GM21576 (cell line): Measurements from ENCODE around the gene NUP85.
"Not testable (repeated sequence)": the region's sequence is repeated elsewhere in the genome, so short reads cannot be mapped to it uniquely, and the experiment has no call there.

Experiments used
- ATAC-seq: cut with Tn5 transposase; IDR thresholded peaks from one replicate; pipeline ENCODE4 v1.9.1; 2021; ENCODE audit warnings: mild to moderate bottlenecking, moderate library complexity; ENCODE audit not compliant: unreplicated experiment

Gene NUP85

DNA sequence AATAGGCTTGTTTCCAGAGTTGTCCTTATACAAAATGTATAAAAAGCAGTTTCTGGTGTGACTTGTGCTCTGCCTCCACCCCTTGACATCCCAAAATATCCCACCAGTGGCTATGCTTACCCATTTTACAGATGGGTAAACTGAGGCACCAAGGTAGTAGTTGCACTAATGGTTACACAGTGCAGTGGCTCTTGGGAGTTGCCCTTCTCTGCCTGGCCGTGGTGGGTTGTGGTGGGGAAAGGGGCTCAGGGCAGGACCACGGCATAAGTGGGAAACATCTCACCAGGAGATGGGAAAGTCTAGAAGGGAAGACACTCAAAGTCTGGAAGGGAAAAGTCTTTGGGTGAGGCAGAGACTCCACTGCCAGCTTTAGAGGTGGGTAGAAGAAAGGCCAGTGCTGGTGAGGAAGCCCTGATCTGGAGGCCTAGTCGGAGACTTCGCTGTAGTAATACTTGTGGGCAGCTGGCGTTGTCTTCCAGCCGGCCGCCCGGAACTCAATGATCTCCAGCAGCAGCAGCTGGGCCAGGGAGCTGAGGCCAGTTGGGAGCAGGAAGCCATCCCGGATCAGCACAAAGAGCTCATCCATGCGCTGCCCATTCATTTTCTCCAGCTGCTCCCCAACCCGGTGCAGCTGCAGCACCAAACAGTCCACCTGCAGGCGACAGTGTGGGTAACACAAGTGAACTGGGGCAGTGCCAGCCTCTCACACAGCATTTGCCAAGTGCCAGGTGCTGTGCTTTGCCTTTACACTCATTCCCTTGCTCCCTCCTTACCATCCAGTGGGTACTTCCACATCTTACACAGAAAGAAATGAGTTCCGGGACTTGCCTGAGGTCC, 61.1 kb downstream of the NUP85 start:
- no peak for ATAC-seq

DNA sequence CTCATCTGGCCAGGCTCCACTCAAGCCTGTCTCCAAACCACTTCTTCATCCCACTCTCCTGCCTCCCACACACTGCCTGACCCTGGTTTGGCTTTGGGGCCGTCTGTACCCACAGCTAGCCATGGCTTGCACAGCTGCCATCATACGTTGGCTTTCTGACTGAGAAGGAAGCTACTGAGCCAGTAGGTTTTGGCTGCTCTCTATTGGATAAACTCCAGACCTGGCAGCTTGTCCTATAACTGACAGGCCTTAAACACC, 61.6 kb downstream of the NUP85 start:
- no peak for ATAC-seq

DNA sequence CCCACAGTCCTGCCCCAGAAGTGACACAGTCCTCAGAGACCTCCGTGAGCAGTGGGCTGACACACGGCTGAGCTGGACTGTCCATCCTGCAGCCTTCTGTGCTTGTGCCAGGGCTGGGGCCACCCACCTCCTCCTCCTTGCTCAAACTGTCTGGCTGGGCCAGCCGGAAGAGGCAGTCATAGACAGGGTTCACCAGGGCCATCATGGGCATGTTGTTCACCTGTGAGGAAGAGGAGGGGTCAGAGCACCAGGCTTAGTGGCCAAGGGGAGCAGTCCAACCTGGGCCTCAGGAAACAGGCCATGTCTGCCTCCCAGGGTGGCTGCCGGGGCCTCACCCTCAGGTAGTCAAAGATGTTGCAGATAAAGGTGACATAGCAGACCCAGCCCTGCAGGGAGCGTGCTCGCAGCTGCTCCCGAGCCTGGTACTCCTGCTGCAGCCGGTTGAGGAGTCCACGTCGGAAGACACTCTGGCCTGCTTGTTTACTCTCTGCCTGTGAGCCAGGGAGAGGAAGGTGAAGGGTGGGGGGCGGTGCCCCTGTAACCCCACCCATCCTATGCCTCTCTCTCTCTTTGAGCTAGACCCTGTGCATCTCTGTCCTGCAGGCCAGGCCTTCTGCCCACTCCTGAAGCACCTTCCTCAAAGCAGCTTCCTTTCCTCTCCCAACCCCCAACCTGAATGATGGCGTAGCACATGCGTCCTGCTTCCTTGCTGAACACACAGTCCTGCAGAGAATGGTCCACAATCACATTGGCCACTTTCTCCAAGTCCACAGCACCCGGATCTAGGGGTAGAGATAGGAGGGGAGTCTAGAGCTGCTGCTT, 62.1 kb downstream of the NUP85 start:
- no peak for ATAC-seq

DNA sequence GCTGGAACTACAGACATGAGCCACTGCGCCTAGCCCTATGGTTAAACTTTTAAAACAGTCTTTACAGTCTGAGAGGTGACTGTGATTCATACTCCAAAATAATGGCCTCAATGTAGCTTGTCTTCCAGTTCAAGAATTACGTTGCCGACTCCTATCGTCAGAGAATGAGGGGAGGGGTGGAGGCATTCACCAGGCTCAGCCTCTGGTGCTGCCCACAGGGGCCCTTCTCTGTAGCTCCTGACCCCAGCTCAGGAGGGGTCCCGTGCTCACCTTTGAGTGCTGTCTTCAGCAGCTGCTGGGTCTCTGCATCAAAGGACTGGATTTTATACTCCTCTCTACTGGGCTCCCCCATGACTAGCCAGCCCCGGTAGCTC, 64.4 kb downstream of the NUP85 start:
- ATAC-seq: no peak

DNA sequence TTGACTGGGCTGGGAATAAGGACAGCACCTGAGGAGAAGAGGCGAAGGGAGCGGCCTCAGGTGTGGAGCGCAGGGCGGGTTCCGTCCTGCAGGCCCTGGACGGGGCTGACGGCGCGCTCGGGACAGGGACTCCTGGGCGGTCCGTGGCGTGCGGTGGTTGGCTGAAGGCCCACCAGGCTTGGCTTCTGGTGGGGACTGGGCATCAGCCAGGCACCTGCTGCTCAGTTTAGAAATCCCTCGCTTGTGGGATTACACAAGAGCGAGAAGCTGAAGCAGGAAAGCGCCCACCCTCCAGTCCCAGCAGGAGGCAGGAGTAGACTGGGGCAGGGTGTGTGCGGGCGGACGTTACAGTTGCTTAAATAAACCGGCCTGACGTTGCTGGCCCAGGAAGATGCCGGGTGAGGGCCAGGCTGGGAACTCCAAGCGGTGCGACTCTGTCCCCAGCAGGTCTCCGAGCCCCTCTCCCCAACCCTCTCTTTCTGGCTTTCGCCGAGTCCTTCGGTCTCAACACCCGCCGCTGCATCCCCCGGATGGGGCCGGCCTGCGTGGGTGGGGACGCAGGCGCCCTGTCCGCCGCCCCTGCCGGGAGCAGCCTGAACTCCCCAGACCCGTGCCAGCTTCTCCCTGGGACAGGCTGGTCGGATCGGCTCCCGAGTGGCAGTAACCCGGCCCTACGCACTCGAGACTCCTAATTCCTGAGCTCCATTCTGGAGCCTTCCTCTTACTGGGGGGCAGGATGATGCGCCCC, 64.9 kb downstream of the NUP85 start:
- peak; percentile 29 for ATAC-seq

DNA sequence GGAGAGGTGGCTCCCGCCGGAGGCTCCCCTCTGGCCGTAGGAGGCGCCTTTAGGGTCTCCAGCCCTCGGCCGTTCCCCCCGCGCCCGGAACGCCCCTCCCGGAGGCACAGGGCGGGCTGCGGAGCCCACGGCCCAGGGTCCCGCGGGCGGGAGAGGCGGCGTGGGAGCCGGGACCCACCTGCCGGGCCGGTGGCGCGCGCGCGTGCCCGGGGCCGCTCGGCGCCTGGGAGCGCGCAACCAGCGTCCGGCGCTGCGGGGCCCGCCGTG, 65.4 kb downstream of the NUP85 start, which contains the start of gene MIF4GD:
TSS of gene MIF4GD (minus strand) at position 266 of the 267 bp plus-strand sequence. CDS start 1,036 bp downstream, outside the sequence.
- ATAC-seq: no peak

DNA sequence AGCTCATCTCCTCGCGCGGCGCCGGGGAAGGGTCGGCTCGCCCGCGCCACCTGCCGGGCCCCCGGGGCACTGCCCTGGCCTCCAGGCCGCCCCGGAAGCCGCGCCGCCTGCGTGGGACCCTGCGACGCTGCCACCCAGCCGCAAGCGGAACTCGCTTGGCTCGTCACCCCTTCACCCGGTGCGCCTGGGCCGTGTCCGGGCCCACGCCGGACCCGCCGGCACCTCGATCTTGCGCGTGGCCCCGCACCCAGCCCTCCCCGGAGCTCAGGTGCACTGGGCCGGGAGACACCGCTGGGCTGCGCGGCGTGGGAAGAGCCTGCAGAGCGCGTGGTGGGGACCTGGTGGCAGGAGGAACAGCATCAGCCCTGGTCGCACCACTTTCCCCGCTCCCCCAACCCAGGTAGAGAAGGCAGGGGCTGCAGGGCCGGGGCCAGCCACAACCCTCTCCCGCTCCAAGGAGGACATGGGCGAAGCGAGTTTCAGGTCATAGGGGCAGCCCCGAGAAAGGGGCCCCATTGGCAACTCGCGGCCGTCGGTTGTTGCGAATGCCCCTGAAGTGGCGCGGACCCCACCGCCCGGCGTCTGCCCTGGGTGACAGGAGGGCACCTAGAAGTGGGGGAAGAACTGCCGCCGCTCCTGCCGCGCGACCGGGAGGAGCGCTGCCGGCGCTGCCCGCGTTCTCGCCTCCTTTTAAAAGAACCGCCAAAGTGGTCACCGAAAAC, 65.9 kb downstream of the NUP85 start:
- peak; percentile 58 for ATAC-seq

DNA sequence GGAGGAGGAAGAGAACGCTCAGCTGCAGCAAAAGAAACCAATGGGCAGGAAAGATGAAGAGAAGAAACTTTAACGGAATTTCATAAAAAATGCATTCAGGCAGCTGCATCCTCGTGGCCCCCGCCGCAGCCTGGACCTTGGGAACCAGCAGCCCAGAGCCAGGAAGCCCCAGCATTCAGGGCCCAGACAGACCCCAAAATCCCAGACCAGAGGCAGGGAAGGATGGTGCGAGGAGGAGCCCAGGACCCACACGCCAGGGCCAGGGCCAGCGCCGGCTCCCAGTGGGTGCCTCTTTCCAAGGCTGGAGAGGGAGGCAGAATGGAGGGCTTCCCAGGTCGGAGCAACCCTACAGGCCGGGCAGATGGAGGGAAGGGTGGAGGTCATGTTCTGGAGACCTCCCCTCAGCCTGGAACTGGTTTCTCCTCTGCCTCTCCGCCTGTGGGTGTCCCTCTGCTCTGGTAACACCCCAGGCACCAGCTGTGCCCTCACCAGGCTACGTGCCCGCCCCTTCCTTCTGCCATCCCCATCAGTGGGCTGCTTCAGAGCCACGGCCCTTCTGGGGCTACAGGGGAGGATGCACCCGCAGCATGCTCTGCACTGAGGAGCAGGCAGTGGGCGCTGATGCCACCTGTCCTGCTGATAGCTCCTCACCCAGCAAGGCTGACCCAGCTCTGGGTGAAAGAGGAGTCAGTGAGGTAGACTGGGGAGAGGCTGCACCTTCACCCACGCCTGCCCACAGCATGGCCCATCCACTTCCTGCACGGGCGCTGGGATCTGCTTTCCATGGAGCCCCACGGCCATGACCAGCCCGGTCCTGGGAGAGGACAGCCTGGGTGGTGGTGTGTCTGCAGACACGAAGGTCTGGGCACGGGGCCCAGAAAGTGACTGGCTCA, 66.7 kb downstream of the NUP85 start:
- ATAC-seq: no peak

DNA sequence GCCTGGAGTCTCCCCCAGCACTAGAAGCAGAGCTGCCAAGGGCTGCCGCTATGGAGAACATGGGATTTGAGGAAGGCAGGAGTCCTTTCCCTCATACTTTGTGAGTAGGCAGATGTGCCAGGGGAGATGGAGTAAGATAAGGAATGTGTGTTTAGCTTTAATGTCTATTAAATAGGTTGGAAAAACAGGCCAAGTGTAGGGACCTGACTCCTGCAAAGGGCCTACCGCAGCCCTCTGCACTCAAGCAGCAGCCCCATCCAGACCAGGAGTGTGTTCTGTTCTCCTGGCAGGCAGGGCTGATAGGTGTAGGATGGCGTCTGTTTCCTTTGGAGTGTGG, 67.3 kb downstream of the NUP85 start:
- ATAC-seq: no peak

DNA sequence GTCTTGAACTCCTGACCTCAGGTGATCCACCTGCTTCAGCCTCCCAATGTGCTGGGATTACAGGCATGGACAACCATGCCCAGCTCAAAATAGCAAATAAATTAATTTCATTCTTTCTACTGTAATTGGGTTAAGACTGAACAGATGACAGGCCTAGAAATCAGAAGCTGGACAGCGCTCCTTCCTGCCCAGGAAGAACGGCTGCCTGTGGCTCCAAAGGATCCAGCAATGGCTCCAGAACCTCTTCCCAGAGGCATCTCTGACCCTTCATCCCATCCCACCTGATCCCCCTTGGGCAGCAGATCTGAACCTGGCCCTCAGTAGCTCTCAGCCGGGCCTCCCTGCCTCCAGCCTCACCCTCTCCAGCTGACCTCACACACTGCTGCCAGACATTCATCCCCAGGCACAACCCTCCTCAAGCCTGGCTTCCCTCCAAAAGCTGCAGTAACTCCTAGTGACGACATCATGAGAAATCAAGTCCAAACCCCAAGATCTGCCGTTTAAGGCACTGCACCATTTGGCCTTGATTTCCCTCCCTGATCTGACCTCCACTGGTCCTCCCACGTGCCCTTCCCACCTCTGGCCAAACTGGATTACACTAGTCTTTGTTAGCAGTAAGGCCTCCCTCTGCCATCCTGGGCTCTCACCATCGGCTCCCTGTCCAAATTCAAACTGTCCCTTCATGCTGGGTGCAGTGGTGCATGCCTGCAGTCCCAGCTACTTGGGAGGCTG, 68.7 kb downstream of the NUP85 start:
- ATAC-seq: no peak

DNA sequence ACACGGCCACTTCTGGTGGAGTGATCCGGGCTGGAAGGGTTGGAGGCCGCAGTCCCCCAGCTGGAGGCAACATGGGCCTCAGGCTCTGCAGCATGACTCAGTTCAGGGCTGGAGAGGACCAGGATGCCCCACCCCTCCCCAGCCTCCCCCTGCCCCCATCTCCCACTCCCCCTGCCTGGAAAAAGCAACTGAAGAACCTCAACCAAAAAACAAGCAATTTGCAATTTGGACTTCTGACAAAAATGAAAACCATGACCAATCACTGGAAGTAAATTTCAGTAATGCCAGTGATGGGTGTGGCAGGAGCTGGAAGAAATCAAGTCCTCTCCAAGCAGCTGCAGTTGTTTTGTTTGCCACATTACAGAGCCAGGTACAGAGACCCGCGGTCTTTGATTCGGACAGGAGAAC, 72.2 kb downstream of the NUP85 start:
- no peak for ATAC-seq

DNA sequence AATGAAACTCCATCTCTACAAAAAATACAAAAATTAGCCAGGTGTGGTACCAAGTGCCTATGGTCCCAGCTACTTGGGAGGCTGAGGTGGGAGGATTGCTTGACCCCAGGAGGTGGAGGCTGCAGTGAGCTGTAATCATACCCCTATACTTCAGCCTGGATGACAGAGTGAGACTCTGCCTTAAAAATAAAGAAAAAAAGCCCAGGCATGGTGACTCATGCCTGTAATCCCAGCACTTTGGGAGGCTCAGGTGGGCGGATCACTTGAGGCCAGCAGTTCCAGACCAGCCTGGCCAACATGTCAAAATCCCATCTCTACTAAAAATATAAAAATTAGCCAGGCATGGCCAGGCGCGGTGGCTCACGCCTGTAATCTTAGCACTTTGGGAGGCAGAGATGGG, 74.7 kb downstream of the NUP85 start:
- ATAC-seq: not testable (repeated sequence)

DNA sequence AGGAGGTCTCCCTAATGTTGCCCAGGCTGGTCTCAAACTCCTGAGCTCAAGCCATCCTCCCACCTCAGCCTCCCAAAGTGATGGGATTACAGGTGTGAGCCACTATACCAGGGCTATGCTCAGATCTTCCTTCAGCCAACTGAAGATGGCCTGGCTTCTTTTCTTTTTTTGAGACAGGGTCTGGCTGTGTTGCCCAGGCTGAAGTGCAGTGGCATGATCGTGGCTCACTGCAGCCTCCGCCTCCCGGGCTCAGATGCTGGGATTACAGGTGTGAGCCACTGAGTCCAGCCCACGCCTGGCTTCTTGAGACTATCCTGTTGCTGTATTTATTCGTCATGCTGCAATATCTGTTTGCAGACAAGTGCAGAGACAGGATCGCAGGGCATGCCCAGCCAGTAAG, 79.6 kb downstream of the NUP85 start:
- no peak for ATAC-seq
